CD4-positive, alpha-beta T cell treated with Interferon gamma for 1 hour (primary cell): ENCODE results near the gene RNF39.

Source experiments
- DNase-seq: peaks from one replicate; pipeline ENCODE4 v3.0.0-alpha.2; 2020

The RNF39 gene

GRCh38 chr6:30093951-30094661, 18.5 kb upstream of the RNF39 start:
- no peak for DNase-seq

- DNase-seq: no peak
Measured at GRCh38 chr6:30092852-30093543, 17.4 kb upstream of the RNF39 start.

- DNase-seq: no peak
Measured at GRCh38 chr6:30091577-30092381, 16.2 kb upstream of the RNF39 start.

- DNase-seq: no peak
Measured at GRCh38 chr6:30087876-30088275, 12.3 kb upstream of the RNF39 start.

GRCh38 chr6:30077218-30077617, 1.6 kb upstream of the RNF39 start:
- DNase-seq: no peak

GRCh38 chr6:30075790-30076732, 492 bp upstream of the RNF39 start:
- DNase-seq: no peak

- DNase-seq: no peak
Measured at GRCh38 chr6:30074331-30075093, 1.1 kb downstream of the RNF39 start.

GRCh38 chr6:30073489-30074235, 1.9 kb downstream of the RNF39 start:
- no peak for DNase-seq

GRCh38 chr6:30071858-30072257, 3.7 kb downstream of the RNF39 start:
- no peak for DNase-seq

- DNase-seq: no peak
Measured at GRCh38 chr6:30071081-30071818, 4.3 kb downstream of the RNF39 start.

GRCh38 chr6:30067460-30068139, 8.0 kb downstream of the RNF39 start:
- no peak for DNase-seq

- peak; percentile 99 for DNase-seq
Measured at GRCh38 chr6:30066577-30067459, 8.8 kb downstream of the RNF39 start, which contains the start of gene PPP1R11. TSS of gene PPP1R11 (plus strand) at chr6:30067198. CDS start at chr6:30067411, 213 bp downstream.

- DNase-seq: no peak
Measured at GRCh38 chr6:30066082-30066481, 9.5 kb downstream of the RNF39 start.

GRCh38 chr6:30063315-30063714, 12.3 kb downstream of the RNF39 start:
- no peak for DNase-seq

- no peak for DNase-seq
Measured at GRCh38 chr6:30062471-30063178, 12.9 kb downstream of the RNF39 start.

GRCh38 chr6:30061858-30062458, 13.6 kb downstream of the RNF39 start:
- DNase-seq: peak; percentile 42
